ENCODE data around the gene LRRC8A. TPM values are rescaled to one million over a fixed set of nuclear protein-coding genes. Genes with fewer than 3 reads are reported as not detected.

Gene LRRC8A
- total RNA-seq, 1 donor from 2014 or later: 45.5 TPM

DNA sequence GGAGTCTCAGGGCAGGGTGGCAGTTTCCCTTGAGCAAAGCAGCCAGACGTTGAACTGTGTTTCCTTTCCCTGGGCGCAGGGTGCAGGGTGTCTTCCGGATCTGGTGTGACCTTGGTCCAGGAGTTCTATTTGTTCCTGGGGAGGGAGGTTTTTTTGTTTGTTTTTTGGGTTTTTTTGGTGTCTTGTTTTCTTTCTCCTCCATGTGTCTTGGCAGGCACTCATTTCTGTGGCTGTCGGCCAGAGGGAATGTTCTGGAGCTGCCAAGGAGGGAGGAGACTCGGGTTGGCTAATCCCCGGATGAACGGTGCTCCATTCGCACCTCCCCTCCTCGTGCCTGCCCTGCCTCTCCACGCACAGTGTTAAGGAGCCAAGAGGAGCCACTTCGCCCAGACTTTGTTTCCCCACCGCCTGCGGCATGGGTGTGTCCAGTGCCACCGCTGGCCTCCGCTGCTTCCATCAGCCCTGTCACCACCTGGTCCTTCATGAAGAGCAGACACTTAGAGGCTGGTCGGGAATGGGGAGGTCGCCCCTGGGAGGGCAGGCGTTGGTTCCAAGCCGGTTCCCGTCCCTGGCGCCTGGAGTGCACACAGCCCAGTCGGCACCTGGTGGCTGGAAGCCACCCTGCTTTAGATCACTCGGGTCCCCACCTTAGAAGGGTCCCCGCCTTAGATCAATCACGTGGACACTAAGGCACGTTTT is 35.4 kb downstream of the LRRC8A start:
- Histone ChIP-seq H3K9me3 (no peaks in the 10 kb centered on the region), H3K27me3 (ENCODE audit: low read depth) (no peaks in the 10 kb centered on the region), H3K4me3 (peak overlapping the region; percentile 40), H3K4me1 (peaks cover 78% of the 10 kb centered on the region), H3K36me3 (peaks cover 29% of the 10 kb centered on the region), H3K27ac (peak overlapping the region; percentile 80)
- DNase-seq: peak; percentile 84
- intact Hi-C loops (cut with DNase I): no loop called here
- ATAC-seq: peak; percentile 64 to 65
- TF ChIP-seq CTCF (IDR thresholded peaks at IDR 0.05): no peak

DNA sequence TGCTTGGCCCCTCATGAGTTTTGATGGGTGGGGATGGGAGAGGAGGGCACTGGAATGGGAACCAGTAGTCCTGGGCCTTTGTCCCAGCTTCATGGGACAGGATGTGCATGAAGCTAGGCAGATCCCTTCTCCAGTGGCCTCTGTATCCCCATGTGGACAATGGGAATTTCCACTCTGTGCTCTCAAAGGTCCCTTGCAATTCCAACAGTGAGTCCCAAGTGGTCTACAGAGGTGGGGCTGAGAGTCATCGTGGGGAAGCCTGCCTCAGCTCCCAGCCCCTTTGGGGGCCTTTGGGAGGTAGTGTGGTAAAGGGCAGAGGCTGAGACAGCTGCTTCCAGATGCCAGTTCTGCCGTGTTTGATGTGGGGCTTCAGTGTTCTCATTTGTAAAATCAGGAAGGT is 37.0 kb downstream of the LRRC8A start:
- H3K27ac ChIP-seq: no peak overlapping the region
- H3K27me3 ChIP-seq (ENCODE audit: low read depth): no peaks in the 10 kb centered on the region
- peaks cover 29% of the 10 kb centered on the region for H3K36me3 ChIP-seq
- intact Hi-C loops (cut with DNase I): no loop called here
- ATAC-seq (no peak), DNase-seq (no peak)
- peaks cover 75% of the 10 kb centered on the region for H3K4me1 ChIP-seq
- no peaks in the 10 kb centered on the region for H3K9me3 ChIP-seq
- no peak for TF ChIP-seq CTCF (IDR thresholded peaks at IDR 0.05)
- H3K4me3 ChIP-seq: no peak overlapping the region

DNA sequence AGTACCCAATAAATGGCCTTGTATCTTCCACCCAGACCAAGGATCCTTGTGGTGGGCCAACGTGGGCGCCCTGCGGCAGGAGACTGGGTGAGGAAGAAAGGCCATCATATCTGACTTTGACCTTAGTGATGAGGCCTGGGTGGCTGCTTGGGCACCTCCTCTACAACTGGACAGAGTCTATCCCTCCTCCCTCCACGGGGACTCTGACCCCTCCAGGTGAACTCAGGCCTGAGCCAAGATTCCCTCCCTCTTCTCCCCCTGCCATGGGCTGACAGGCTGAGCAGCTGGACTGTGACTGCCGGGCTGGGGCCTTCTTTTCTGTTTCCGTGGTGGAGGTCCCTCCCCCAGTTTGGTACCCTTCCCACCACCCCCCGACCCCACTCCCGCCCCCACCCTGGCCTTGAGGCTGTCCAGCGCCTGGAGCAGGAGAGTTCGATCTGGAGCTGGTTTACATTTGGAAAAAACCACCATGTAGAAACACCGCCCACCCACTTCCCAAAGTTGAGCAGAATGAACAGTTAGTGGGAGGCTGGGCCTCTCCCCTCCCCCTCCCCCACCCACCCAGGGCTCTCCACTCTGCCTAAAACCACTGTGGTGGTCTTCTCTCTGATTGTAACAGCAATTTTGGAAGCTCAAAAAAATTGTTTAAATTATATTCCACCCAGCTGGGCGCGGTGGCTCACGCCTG is 37.6 kb downstream of the LRRC8A start:
- Histone ChIP-seq H3K36me3 (peaks cover 27% of the 10 kb centered on the region), H3K27ac (peak overlapping the region; percentile 15), H3K4me3 (no peak overlapping the region), H3K27me3 (ENCODE audit: low read depth) (no peaks in the 10 kb centered on the region), H3K4me1 (peaks cover 68% of the 10 kb centered on the region), H3K9me3 (no peaks in the 10 kb centered on the region)
- no peak for TF ChIP-seq CTCF (IDR thresholded peaks at IDR 0.05)
- no peak for DNase-seq
- intact Hi-C loops (cut with DNase I): loop anchor here (10.0 kb wide), 1 partner anchor 55 kb away; no protein-coding TSS in a partner anchor
- ATAC-seq: no peak

GRCh38 chr9:128920381-128921058 is 38.6 kb downstream of the LRRC8A start, which contains the start of gene PHYHD1:
Gene PHYHD1, plus strand, starts transcription at chr9:128920982. Its CDS starts 1,342 bp downstream, at chr9:128922324.
- H3K4me3 ChIP-seq: peak within 1 kb of the TSS; percentile 62
- H3K27me3 ChIP-seq (ENCODE audit: low read depth): no peaks in the 10 kb centered on the region
- H3K9me3 ChIP-seq: no peaks in the 10 kb centered on the region
- peak; percentile 76 for DNase-seq
- ATAC-seq: peak; percentile 37 to 48
- intact Hi-C loops (cut with DNase I): loop anchor here (10.0 kb wide), 1 partner anchor 56 kb away; no protein-coding TSS in a partner anchor
- H3K36me3 ChIP-seq: peaks cover 23% of the 10 kb centered on the region
- H3K27ac ChIP-seq: peak within 1 kb of the TSS; percentile 89
- TF ChIP-seq CTCF (IDR thresholded peaks at IDR 0.05): no peak
- peaks cover 61% of the 10 kb centered on the region for H3K4me1 ChIP-seq

Measured in lower lobe of right lung (tissue), 2 donors.